ENCODE measurements around the gene IKZF5. TPM values are rescaled to one million over a fixed set of nuclear protein-coding genes. Genes with fewer than 3 reads are reported as not detected.

Gene IKZF5
- total and polyA plus RNA-seq, 2 of the 4 experiments (the other 2 are of a cell fraction) = 2.9 to 4.4 TPM

DNA sequence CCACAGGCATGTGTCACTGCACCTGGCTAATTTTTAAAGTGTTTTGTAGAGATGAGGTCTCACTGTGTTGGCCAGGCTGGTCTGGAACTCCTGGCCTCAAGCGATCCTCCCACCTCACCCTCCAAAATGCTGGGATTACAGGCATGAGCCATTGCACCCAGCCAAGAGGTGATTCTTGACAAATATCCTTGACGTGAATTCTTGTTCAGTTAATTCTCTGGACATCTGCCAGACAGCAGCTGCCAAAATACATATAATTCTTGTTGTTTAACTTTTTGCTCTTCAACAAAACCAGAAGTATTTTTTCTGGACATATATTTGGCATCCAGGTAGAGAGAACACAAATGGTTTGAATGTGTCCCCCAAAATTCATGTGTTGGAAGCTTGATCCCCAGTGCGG is 3.4 kb upstream of the IKZF5 start:
- Histone ChIP-seq H3K4ac (ENCODE audit: low read depth, low read length) (no peak overlapping the region), H2AK9ac (replicated peaks; ENCODE audit: low read depth, low read length, poor library complexity) (no peak overlapping the region), H3K27me3 (ENCODE audit: control insufficient read depth, insufficient read depth, low read length) (no peaks in the 10 kb centered on the region), H3K14ac (replicated peaks; ENCODE audit: low read depth, low read length) (no peak overlapping the region), H3K9me1 (ENCODE audit: insufficient read depth, low read length) (no peaks in the 10 kb centered on the region), H3K4me3 (ENCODE audit: insufficient read depth, low read depth, low read length) (no peak overlapping the region), H2AFZ (replicated peaks; ENCODE audit: low read length, poor library complexity) (no peak overlapping the region), H2BK5ac (ENCODE audit: low read depth, low read length, poor library complexity, severe bottlenecking) (no peak overlapping the region), H3K4me2 (ENCODE audit: low read depth, low read length) (no peak overlapping the region), H3K9me3 (ENCODE audit: control insufficient read depth, insufficient read depth, low read length) (no peaks in the 10 kb centered on the region), H3K27ac (ENCODE audit: insufficient read depth, low read length) (no peak overlapping the region), H3K18ac (ENCODE audit: low read depth, low read length) (no peak overlapping the region), H4K5ac (ENCODE audit: low read depth, low read length) (no peak overlapping the region), H2BK120ac (ENCODE audit: low read depth, low read length) (no peak overlapping the region), H4K8ac (ENCODE audit: low read depth in 2 of 2, low read length in 2 of 2) (no peak overlapping the region), H3K4me1 (ENCODE audit: control insufficient read depth, insufficient read depth, low read length) (no peaks in the 10 kb centered on the region), H4K20me1 (ENCODE audit: insufficient read depth, low read length) (no peaks in the 10 kb centered on the region), H3K9ac (ENCODE audit: low read depth, low read length) (no peak overlapping the region), H4K91ac (ENCODE audit: insufficient read depth, low read depth, low read length) (no peak overlapping the region), H3K56ac (ENCODE audit: extremely low read depth, insufficient read depth, low read length) (no peak overlapping the region), H3K23ac (ENCODE audit: low read depth, low read length) (no peak overlapping the region), H3K36me3 (ENCODE audit: control insufficient read depth, insufficient read depth, low read length) (no peaks in the 10 kb centered on the region), H2BK20ac (ENCODE audit: low read depth, low read length) (no peak overlapping the region), H2BK15ac (ENCODE audit: low read depth, low read length) (no peak overlapping the region), H2AK5ac (ENCODE audit: low read depth, low read length) (no peak overlapping the region), H3K79me1 (ENCODE audit: low read depth in 1 of 2, low read length in 2 of 2) (peaks cover 14 to 19% of the 10 kb centered on the region in 2 experiments; a peak in 3 of 4 replicates)
- in situ Hi-C loops (cut with MboI; ENCODE audit: low sequenced_read_pairs) (no loop called here), intact Hi-C loops (cut with micrococcal nuclease) (no loop called here), dilution Hi-C loops (cut with HindIII; ENCODE audit: low sequenced_read_pairs, unreplicated experiment) (no loop called here)
- TF ChIP-seq SMC3 (IDR thresholded peaks at IDR 0.05; ENCODE audit: low read depth, low read length) (no peak), MAFK (IDR thresholded peaks at IDR 0.05; ENCODE audit: low read depth, low read length) (no peak), RAD21 (IDR thresholded peaks at IDR 0.05; ENCODE audit: low read length) (no peak), BHLHE40 (IDR thresholded peaks at IDR 0.05; ENCODE audit: low read depth, low read length) (no peak), MAZ (IDR thresholded peaks at IDR 0.05; ENCODE audit: borderline replicate concordance, low read depth, low read length) (no peak), CHD1 (IDR thresholded peaks at IDR 0.05; ENCODE audit: low read depth, low read length) (no peak), RCOR1 (IDR thresholded peaks at IDR 0.05; ENCODE audit: insufficient replicate concordance, low read length) (no peak), FOS (IDR thresholded peaks at IDR 0.05; ENCODE audit: low read depth, low read length) (no peak), POLR2A (IDR thresholded peaks at IDR 0.05; ENCODE audit: low read depth, low read length) (no peak), NFE2L2 (IDR thresholded peaks at IDR 0.05; ENCODE audit: low read depth, low read length) (no peak), RFX5 (IDR thresholded peaks at IDR 0.05; ENCODE audit: low read depth, low read length) (no peak), CEBPB (IDR thresholded peaks at IDR 0.05; ENCODE audit: low read depth, low read length) (no peak), MXI1 (IDR thresholded peaks at IDR 0.05; ENCODE audit: borderline replicate concordance, low read depth, low read length) (no peak)
- TF ChIP-seq, protein P1, sequence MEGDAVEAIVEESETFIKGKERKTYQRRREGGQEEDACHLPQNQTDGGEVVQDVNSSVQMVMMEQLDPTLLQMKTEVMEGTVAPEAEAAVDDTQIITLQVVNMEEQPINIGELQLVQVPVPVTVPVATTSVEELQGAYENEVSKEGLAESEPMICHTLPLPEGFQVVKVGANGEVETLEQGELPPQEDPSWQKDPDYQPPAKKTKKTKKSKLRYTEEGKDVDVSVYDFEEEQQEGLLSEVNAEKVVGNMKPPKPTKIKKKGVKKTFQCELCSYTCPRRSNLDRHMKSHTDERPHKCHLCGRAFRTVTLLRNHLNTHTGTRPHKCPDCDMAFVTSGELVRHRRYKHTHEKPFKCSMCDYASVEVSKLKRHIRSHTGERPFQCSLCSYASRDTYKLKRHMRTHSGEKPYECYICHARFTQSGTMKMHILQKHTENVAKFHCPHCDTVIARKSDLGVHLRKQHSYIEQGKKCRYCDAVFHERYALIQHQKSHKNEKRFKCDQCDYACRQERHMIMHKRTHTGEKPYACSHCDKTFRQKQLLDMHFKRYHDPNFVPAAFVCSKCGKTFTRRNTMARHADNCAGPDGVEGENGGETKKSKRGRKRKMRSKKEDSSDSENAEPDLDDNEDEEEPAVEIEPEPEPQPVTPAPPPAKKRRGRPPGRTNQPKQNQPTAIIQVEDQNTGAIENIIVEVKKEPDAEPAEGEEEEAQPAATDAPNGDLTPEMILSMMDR (conservative IDR thresholded peaks at IDR 0.05; ENCODE audit: low read depth, low read length) = no peak
- TF ChIP-seq, protein P2, sequence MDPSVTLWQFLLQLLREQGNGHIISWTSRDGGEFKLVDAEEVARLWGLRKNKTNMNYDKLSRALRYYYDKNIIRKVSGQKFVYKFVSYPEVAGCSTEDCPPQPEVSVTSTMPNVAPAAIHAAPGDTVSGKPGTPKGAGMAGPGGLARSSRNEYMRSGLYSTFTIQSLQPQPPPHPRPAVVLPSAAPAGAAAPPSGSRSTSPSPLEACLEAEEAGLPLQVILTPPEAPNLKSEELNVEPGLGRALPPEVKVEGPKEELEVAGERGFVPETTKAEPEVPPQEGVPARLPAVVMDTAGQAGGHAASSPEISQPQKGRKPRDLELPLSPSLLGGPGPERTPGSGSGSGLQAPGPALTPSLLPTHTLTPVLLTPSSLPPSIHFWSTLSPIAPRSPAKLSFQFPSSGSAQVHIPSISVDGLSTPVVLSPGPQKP (IDR thresholded peaks at IDR 0.05; ENCODE audit: borderline replicate concordance, low read depth, low read length) = no peak
- TF ChIP-seq, protein P3, sequence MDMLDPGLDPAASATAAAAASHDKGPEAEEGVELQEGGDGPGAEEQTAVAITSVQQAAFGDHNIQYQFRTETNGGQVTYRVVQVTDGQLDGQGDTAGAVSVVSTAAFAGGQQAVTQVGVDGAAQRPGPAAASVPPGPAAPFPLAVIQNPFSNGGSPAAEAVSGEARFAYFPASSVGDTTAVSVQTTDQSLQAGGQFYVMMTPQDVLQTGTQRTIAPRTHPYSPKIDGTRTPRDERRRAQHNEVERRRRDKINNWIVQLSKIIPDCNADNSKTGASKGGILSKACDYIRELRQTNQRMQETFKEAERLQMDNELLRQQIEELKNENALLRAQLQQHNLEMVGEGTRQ (IDR thresholded peaks at IDR 0.05; ENCODE audit: low read depth, low read length) = no peak
- DNase-seq (no peak), ATAC-seq (ENCODE audit: low read depth) (no peak)
- no TSS peak for BruUV-seq (replicated peaks)
- no CpG with 5 or more reads among the region's 3 CpGs for WGBS, 2 experiments (ENCODE audit: extremely low coverage in 2 of 2, insufficient read length in 1 of 2)
- POLR2A ChIA-PET (ENCODE audit: unreplicated experiment) = no interaction called here
- CTCF ChIA-PET = interaction anchor here (1.1 kb wide), 1 partner anchor 10 kb away, joined by 3 read pairs; no protein-coding TSS in a partner anchor

All from IMR-90 (cell line).